Measurements from ENCODE around the gene SYNDIG1. TPM values are rescaled to one million over a fixed set of nuclear protein-coding genes. Genes with fewer than 3 reads are reported as not detected.

Gene SYNDIG1
- total RNA-seq, 1 donor: 2.2 TPM

DNA sequence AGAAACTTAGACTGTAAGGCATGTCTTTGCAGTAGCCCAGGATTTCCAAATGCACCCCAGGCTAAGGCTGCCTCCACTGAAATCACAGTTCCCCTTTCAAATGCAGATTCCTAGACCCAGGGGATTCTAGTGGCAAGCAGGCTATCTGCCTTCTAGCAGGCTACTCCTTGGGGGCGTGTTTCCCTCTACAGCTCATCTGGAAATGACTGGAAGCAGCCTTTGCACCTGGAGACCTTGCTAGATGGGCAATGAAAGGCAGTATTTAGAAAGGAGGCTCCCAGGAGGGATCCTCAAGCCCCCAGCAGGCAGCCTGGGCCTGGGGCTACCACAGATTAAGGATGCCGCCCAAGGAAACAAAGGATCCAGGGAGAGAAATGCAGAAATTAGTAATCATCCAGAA lies 26.0 kb upstream of the SYNDIG1 start:
- Histone ChIP-seq H3K27me3 (ENCODE audit: insufficient read depth, low read length) (peaks cover 11% of the 10 kb centered on the region), H3K9me3 (ENCODE audit: low read depth, low read length) (no peaks in the 10 kb centered on the region), H4K20me1 (ENCODE audit: insufficient read depth, low read length) (no peaks in the 10 kb centered on the region), H2AFZ (ENCODE audit: low read length) (no peak overlapping the region), H3K4me2 (ENCODE audit: insufficient read depth, low read length) (no peak overlapping the region), H3K79me2 (ENCODE audit: insufficient read depth, low read length) (no peaks in the 10 kb centered on the region), H3K36me3 (ENCODE audit: insufficient read depth, low read length) (no peaks in the 10 kb centered on the region), H3K4me1 (ENCODE audit: insufficient read depth, low read length) (no peaks in the 10 kb centered on the region), H3K4me3 (ENCODE audit: insufficient read depth, low read length) (no peak overlapping the region), H3K27ac (ENCODE audit: low read depth, low read length) (no peak overlapping the region)
- TF ChIP-seq CTCF (IDR thresholded peaks at IDR 0.05; ENCODE audit: extremely low read depth, low read depth, low read length): no peak
- DNase-seq (ENCODE audit: insufficient read length, low spot score, missing footprints): no peak

GRCh38 chr20:24444526-24445190 lies 24.8 kb upstream of the SYNDIG1 start:
- TF ChIP-seq CTCF (IDR thresholded peaks at IDR 0.05; ENCODE audit: extremely low read depth, low read depth, low read length): no peak

GRCh38 chr20:24445510-24446170 lies 23.8 kb upstream of the SYNDIG1 start:
- no peaks in the 10 kb centered on the region for H3K9me3 ChIP-seq (ENCODE audit: low read depth, low read length)
- peaks cover 13% of the 10 kb centered on the region for H3K27me3 ChIP-seq (ENCODE audit: insufficient read depth, low read length)
- H4K20me1 ChIP-seq (ENCODE audit: insufficient read depth, low read length): no peaks in the 10 kb centered on the region
- no peak overlapping the region for H3K4me3 ChIP-seq (ENCODE audit: insufficient read depth, low read length)
- no peak overlapping the region for H3K4me2 ChIP-seq (ENCODE audit: insufficient read depth, low read length)
- no peak for DNase-seq (ENCODE audit: insufficient read length, low spot score, missing footprints)
- no peak overlapping the region for H3K27ac ChIP-seq (ENCODE audit: low read depth, low read length)
- no peaks in the 10 kb centered on the region for H3K36me3 ChIP-seq (ENCODE audit: insufficient read depth, low read length)
- H3K4me1 ChIP-seq (ENCODE audit: insufficient read depth, low read length): no peaks in the 10 kb centered on the region
- H2AFZ ChIP-seq (ENCODE audit: low read length): no peak overlapping the region
- H3K79me2 ChIP-seq (ENCODE audit: insufficient read depth, low read length): no peaks in the 10 kb centered on the region
- no peak for TF ChIP-seq CTCF (IDR thresholded peaks at IDR 0.05; ENCODE audit: extremely low read depth, low read depth, low read length)

More at GRCh38 chr20:24444526-24445190, 24.8 kb upstream of the SYNDIG1 start:
- H3K79me2 ChIP-seq (ENCODE audit: insufficient read depth, low read length): no peaks in the 10 kb centered on the region
- H3K9me3 ChIP-seq (ENCODE audit: low read depth, low read length): no peaks in the 10 kb centered on the region
- no peak for DNase-seq (ENCODE audit: insufficient read length, low spot score, missing footprints)
- H2AFZ ChIP-seq (ENCODE audit: low read length): no peak overlapping the region
- no peak overlapping the region for H3K4me3 ChIP-seq (ENCODE audit: insufficient read depth, low read length)
- no peak overlapping the region for H3K27ac ChIP-seq (ENCODE audit: low read depth, low read length)
- peaks cover 13% of the 10 kb centered on the region for H3K27me3 ChIP-seq (ENCODE audit: insufficient read depth, low read length)
- H3K36me3 ChIP-seq (ENCODE audit: insufficient read depth, low read length): no peaks in the 10 kb centered on the region
- no peaks in the 10 kb centered on the region for H4K20me1 ChIP-seq (ENCODE audit: insufficient read depth, low read length)
- H3K4me1 ChIP-seq (ENCODE audit: insufficient read depth, low read length): no peaks in the 10 kb centered on the region
- no peak overlapping the region for H3K4me2 ChIP-seq (ENCODE audit: insufficient read depth, low read length)

DNA sequence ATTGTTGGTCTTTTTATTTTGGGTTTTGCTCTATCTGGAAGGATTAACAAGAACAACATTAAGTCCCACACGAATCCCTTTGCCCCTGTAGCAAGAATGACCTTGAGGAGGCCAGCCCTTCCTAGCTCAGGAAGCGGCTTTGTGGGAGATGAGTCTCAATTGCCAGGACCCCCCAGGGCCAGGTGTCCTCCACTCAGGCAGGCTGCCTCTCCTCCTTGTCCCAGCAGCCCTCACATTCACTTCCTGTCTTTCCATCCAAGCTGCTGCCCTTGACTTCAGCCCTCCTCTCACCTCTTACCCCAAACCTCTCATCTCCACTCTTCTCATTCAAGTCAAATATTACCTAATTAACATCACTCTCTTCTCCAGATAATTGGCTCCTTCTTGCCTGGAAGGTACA lies 22.6 kb upstream of the SYNDIG1 start:
- no peak overlapping the region for H3K4me3 ChIP-seq (ENCODE audit: insufficient read depth, low read length)
- peaks cover 13% of the 10 kb centered on the region for H3K27me3 ChIP-seq (ENCODE audit: insufficient read depth, low read length)
- H3K9me3 ChIP-seq (ENCODE audit: low read depth, low read length): no peaks in the 10 kb centered on the region
- DNase-seq (ENCODE audit: insufficient read length, low spot score, missing footprints): no peak
- no peak for TF ChIP-seq CTCF (IDR thresholded peaks at IDR 0.05; ENCODE audit: extremely low read depth, low read depth, low read length)
- H3K36me3 ChIP-seq (ENCODE audit: insufficient read depth, low read length): no peaks in the 10 kb centered on the region
- H4K20me1 ChIP-seq (ENCODE audit: insufficient read depth, low read length): no peaks in the 10 kb centered on the region
- no peak overlapping the region for H3K27ac ChIP-seq (ENCODE audit: low read depth, low read length)
- no peak overlapping the region for H3K4me2 ChIP-seq (ENCODE audit: insufficient read depth, low read length)
- H3K79me2 ChIP-seq (ENCODE audit: insufficient read depth, low read length): no peaks in the 10 kb centered on the region
- no peak overlapping the region for H2AFZ ChIP-seq (ENCODE audit: low read length)
- H3K4me1 ChIP-seq (ENCODE audit: insufficient read depth, low read length): no peaks in the 10 kb centered on the region
